Activated CD4-positive, alpha-beta T cell treated with anti-CD3 and anti-CD28 coated beads, Interleukin-2, amount 10 ng/mL, durations not matched to agents 24 days and 14 days (primary cell): ENCODE results near the gene STAT1. TPM values are rescaled to one million over a fixed set of nuclear protein-coding genes. Genes with fewer than 3 reads are reported as not detected.
A peak's percentile ranks its signal among the peaks of the same experiment; 100 is the strongest.

Experiments used
- DNase-seq: peaks from one replicate; pipeline ENCODE4 v3.0.0; 2022
- H3K27ac Mint-ChIP-seq: one replicate; pipeline ENCODE4 v1.8.0; 2022; ENCODE audit warnings: mild to moderate bottlenecking, mixed read lengths
- H3K27me3 Mint-ChIP-seq: one replicate; pipeline ENCODE4 v1.8.0; 2022; ENCODE audit warnings: mixed read lengths
- H3K36me3 Mint-ChIP-seq: one replicate; pipeline ENCODE4 v1.8.0; 2022; ENCODE audit warnings: low read depth, mild to moderate bottlenecking, mixed read lengths
- H3K4me1 Mint-ChIP-seq: one replicate; pipeline ENCODE4 v1.8.0; 2021; ENCODE audit warnings: mixed read lengths
- H3K4me3 Mint-ChIP-seq: one replicate; pipeline ENCODE4 v1.8.0; 2022; ENCODE audit warnings: mild to moderate bottlenecking, moderate library complexity, mixed read lengths
- H3K9me3 Mint-ChIP-seq: one replicate; pipeline ENCODE4 v1.8.0; 2021; ENCODE audit warnings: mixed read lengths
- intact Hi-C: fragments of 100-400 bp; cut with micrococcal nuclease; formaldehyde crosslinking; loops from one replicate; pipeline ENCODE4 v1.15.1; 2023
- total RNA-seq: library from RNA; stranded (reverse); gene quantifications from 2 replicates; pipeline ENCODE4 v1.2.3, GENCODE V29; 2022

The STAT1 gene
- total RNA-seq, 1 donor from 2014 or later = 160 TPM

GRCh38 chr2:190980630-190981209 lies 33.3 kb downstream of the STAT1 start:
- no peak for DNase-seq
- H3K27me3 Mint-ChIP-seq = no peaks in the 10 kb centered on the region
- peaks cover 60% of the 10 kb centered on the region for H3K4me1 Mint-ChIP-seq
- no peak overlapping the region for H3K4me3 Mint-ChIP-seq
- H3K36me3 Mint-ChIP-seq = peaks cover 89% of the 10 kb centered on the region
- H3K9me3 Mint-ChIP-seq = no peaks in the 10 kb centered on the region
- intact Hi-C loops = loop anchor here (5.0 kb wide), 1 partner anchor 68 kb away; no protein-coding TSS in a partner anchor
- H3K27ac Mint-ChIP-seq = peak overlapping the region; percentile 90

- H3K4me1 Mint-ChIP-seq = peaks cover 56% of the 10 kb centered on the region
- H3K27ac Mint-ChIP-seq = peak overlapping the region; percentile 90
- no peak for DNase-seq
- H3K27me3 Mint-ChIP-seq = no peaks in the 10 kb centered on the region
- peaks cover 91% of the 10 kb centered on the region for H3K36me3 Mint-ChIP-seq
- H3K4me3 Mint-ChIP-seq = no peak overlapping the region
- no peaks in the 10 kb centered on the region for H3K9me3 Mint-ChIP-seq
- intact Hi-C loops = loop anchor here (2.0 to 5.0 kb wide), 2 partner anchors 15 to 68 kb away; no protein-coding TSS in a partner anchor
Measured at GRCh38 chr2:190979906-190980629, 33.9 kb downstream of the STAT1 start.

DNA sequence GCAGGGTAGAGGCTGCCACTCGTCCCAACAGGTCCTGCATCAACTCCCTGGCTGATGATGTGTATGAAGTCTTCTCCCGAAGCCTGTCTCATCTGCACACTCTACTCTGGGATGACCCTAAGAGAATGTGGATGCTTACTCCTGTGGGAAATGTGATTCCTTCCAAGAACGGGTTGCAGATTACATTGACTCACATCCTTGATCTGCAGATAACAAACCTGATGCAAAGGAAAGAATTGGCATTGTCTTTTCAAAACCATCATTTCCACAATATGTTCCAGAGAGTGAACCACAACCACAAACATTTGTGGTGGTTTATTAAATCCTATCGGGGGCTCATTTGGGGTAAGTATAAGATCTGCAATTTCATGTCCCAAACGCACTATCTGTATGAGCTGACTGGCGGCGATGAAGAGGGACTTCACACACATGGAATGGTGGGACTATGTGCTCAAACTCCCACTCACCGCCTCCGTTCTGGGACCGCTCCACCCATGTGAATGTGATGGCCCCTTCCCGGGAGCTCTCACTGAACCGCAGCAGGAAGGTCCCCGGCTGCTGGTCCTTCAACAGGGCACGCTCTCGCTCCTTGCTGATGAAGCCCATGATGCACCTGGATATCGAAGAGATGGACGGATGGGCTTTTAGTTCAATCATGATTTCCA lies 35.5 kb downstream of the STAT1 start:
- H3K4me3 Mint-ChIP-seq = no peak overlapping the region
- H3K27ac Mint-ChIP-seq = peak overlapping the region; percentile 75

DNA sequence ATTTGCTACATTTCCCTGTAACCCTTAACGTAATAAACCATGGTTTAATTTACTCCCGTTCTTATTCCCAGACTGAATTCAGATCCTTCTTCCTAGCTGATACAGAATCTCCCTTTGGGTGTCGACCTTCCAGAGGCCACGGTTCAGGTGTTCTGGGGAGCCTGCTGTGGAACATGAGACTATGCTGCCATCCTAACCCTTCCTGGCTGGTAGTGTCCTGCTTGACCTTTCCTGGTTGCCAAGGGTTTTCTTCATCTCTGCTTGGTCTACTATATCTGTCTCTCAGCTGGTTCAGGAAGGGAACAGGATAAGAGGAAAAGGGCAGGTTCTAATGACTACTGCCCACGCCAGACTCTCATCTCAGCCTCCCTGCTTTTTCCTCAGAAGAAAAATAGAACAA lies 36.5 kb downstream of the STAT1 start:
- H3K9me3 Mint-ChIP-seq = no peaks in the 10 kb centered on the region
- no peaks in the 10 kb centered on the region for H3K27me3 Mint-ChIP-seq
- no peak overlapping the region for H3K4me3 Mint-ChIP-seq
- H3K36me3 Mint-ChIP-seq = peaks cover 92% of the 10 kb centered on the region
- intact Hi-C loops = no loop called here
- H3K27ac Mint-ChIP-seq = peak overlapping the region; percentile 79
- peaks cover 49% of the 10 kb centered on the region for H3K4me1 Mint-ChIP-seq
- DNase-seq = no peak

More for the DNA sequence above, 35.5 kb downstream of the STAT1 start:
- DNase-seq = no peak
- intact Hi-C loops = loop anchor here (2.0 kb wide), 1 partner anchor 14 kb away; no protein-coding TSS in a partner anchor
- H3K4me1 Mint-ChIP-seq = peaks cover 53% of the 10 kb centered on the region
- H3K36me3 Mint-ChIP-seq = peaks cover 90% of the 10 kb centered on the region
- H3K27me3 Mint-ChIP-seq = no peaks in the 10 kb centered on the region
- H3K9me3 Mint-ChIP-seq = no peaks in the 10 kb centered on the region

DNA sequence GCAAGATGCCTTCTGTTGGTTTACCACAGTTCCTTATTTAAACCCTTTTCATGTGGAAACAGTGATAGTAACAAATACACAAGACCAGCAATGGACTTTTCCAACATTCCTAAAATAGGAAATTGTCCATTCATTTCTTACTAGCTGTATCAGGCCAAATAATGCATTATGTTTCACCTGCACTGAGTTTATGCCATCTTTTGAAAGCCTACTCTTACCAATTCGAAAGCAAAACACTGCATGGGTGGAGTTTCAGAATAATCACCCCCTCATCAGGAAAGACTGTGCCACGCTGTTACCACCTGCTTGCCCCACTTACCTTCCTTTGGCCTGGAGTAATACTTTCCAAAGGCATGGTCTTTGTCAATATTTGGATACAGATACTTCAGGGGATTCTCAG lies 37.5 kb downstream of the STAT1 start:
- Mint-ChIP-seq H3K4me1 (peaks cover 44% of the 10 kb centered on the region), H3K9me3 (no peaks in the 10 kb centered on the region), H3K4me3 (no peak overlapping the region), H3K36me3 (peaks cover 89% of the 10 kb centered on the region), H3K27ac (peak overlapping the region; percentile 82), H3K27me3 (no peaks in the 10 kb centered on the region)
- intact Hi-C loops = no loop called here
- no peak for DNase-seq

DNA sequence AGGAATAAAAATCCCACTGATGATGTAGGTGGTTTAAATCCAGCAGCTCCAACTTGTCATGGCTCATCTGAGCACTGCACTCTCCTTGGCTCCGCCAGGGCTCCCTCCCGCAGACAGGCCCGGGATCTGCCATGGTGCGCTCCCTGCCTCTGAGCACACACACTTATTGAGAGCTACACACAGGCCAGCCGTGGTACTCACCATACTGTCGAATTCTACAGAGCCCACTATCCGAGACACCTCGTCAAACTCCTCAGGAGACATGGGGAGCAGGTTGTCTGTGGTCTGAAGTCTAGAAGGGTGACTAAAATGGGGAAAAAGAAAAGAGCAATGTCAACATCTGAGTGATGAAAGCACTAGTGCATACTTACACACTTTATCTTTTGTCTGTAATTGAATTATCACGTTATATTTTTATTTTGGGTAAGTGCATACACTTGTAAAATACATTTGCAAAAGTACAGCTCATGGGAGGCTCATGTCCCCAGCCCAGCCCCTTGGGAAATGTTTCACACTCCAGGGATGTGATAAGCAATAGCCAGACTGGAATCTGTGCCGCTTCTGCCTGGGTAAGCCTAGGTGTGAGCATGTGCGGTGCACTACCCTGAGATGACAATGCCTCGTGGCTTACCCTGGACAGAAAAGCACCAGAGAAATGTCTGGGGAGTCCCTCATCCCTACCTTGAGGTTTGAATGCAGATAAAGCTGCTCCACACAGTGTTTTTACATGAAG lies 39.2 kb downstream of the STAT1 start:
- Mint-ChIP-seq H3K9me3 (no peaks in the 10 kb centered on the region), H3K4me3 (no peak overlapping the region), H3K36me3 (peaks cover 89% of the 10 kb centered on the region), H3K27me3 (no peaks in the 10 kb centered on the region), H3K27ac (peak overlapping the region; percentile 73), H3K4me1 (peaks cover 42% of the 10 kb centered on the region)
- no peak for DNase-seq
- intact Hi-C loops = loop anchor here (5.0 kb wide), 1 partner anchor 42 kb away; no protein-coding TSS in a partner anchor

GRCh38 chr2:190973726-190974628 lies 40.0 kb downstream of the STAT1 start:
- H3K36me3 Mint-ChIP-seq = peaks cover 89% of the 10 kb centered on the region
- no peaks in the 10 kb centered on the region for H3K9me3 Mint-ChIP-seq
- intact Hi-C loops = loop anchor here (5.0 kb wide), 1 partner anchor 42 kb away; no protein-coding TSS in a partner anchor
- no peaks in the 10 kb centered on the region for H3K27me3 Mint-ChIP-seq
- H3K4me1 Mint-ChIP-seq = peaks cover 45% of the 10 kb centered on the region
- DNase-seq = no peak
- H3K4me3 Mint-ChIP-seq = no peak overlapping the region
- peak overlapping the region; percentile 73 for H3K27ac Mint-ChIP-seq

- intact Hi-C loops = loop anchor here (5.0 kb wide), 1 partner anchor 41 kb away; no protein-coding TSS in a partner anchor
- no peak for DNase-seq
- Mint-ChIP-seq H3K36me3 (peaks cover 86% of the 10 kb centered on the region), H3K4me1 (peaks cover 41% of the 10 kb centered on the region), H3K9me3 (no peaks in the 10 kb centered on the region), H3K27ac (no peak overlapping the region), H3K27me3 (no peaks in the 10 kb centered on the region), H3K4me3 (no peak overlapping the region)
Measured at GRCh38 chr2:190973262-190973661, 40.7 kb downstream of the STAT1 start.

GRCh38 chr2:190972846-190973245 lies 41.1 kb downstream of the STAT1 start:
- Mint-ChIP-seq H3K27me3 (no peaks in the 10 kb centered on the region), H3K4me1 (peaks cover 44% of the 10 kb centered on the region), H3K27ac (no peak overlapping the region), H3K9me3 (no peaks in the 10 kb centered on the region), H3K4me3 (no peak overlapping the region), H3K36me3 (peaks cover 86% of the 10 kb centered on the region)
- no peak for DNase-seq
- intact Hi-C loops = loop anchor here (5.0 kb wide), 1 partner anchor 41 kb away; no protein-coding TSS in a partner anchor

DNA sequence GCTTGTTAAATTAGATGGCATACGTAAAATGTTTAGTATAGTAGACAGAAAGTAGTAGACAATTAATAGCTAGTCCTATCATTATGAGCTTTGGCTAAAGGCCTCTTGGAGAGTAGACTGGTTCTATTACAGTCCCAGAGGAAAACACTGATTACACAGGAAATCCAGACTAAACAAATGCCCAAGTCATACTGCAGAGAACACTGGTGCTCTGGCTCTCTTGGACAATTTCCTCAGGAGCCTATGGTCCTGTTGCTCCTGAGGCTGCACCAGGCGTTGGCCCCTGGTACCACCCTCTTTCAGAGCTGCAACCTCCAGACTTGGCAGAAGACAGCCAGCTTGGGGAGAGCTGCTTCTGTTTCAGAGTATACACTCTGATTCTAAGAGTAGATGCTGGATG lies 41.8 kb downstream of the STAT1 start:
- Mint-ChIP-seq H3K27ac (no peak overlapping the region), H3K27me3 (no peaks in the 10 kb centered on the region)
- DNase-seq = no peak

DNA sequence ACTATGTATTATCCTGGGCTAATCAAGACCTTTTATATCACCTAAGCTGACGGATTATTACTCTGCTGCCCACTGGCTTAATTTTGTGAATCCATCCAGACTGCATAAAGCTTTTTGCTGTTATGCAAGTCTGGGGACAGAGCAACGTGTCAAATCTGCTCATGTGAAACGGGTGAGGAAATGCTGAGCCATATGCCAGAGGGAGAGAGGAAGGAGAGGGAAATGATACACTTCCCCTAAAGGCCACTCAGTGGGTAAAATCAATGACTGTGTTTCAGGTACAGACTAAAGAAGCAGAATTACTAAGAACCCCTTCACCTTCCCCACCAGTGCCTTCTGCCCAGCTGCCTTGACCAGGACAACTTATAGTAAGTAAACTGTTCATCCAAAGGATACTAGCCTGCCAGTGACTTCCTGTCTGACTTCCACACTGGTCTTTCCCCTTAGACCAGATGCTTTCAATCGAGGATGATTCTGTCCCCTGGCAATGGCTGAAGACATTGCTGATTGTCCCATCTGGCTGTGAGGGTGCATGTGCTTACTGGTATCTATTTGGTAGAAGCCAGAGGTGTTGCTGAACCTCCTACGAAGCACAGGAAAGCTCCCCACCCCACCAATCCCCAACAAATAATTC lies 43.0 kb downstream of the STAT1 start:
- no peak for DNase-seq
- H3K36me3 Mint-ChIP-seq = peaks cover 83% of the 10 kb centered on the region
- intact Hi-C loops = loop anchor here (5.0 kb wide), 1 partner anchor 39 kb away; no protein-coding TSS in a partner anchor
- no peak overlapping the region for H3K4me3 Mint-ChIP-seq
- H3K4me1 Mint-ChIP-seq = peaks cover 37% of the 10 kb centered on the region
- H3K27ac Mint-ChIP-seq = peak overlapping the region; percentile 83
- no peaks in the 10 kb centered on the region for H3K27me3 Mint-ChIP-seq
- no peaks in the 10 kb centered on the region for H3K9me3 Mint-ChIP-seq

More for the DNA sequence above, 41.8 kb downstream of the STAT1 start:
- Mint-ChIP-seq H3K4me1 (peaks cover 43% of the 10 kb centered on the region), H3K36me3 (peaks cover 85% of the 10 kb centered on the region), H3K9me3 (no peaks in the 10 kb centered on the region), H3K4me3 (no peak overlapping the region)
- intact Hi-C loops = loop anchor here (5.0 kb wide), 1 partner anchor 40 kb away; no protein-coding TSS in a partner anchor

- Mint-ChIP-seq H3K27ac (peak overlapping the region; percentile 83), H3K27me3 (no peaks in the 10 kb centered on the region), H3K36me3 (peaks cover 78% of the 10 kb centered on the region), H3K4me1 (peaks cover 40% of the 10 kb centered on the region), H3K4me3 (no peak overlapping the region), H3K9me3 (no peaks in the 10 kb centered on the region)
- intact Hi-C loops = loop anchor here (5.0 kb wide), 1 partner anchor 38 kb away; no protein-coding TSS in a partner anchor
- DNase-seq = no peak
Measured at GRCh38 chr2:190970160-190970559, 43.8 kb downstream of the STAT1 start.
